Peyer's patch (tissue), 4 donors: Measurements from ENCODE around the gene FBN1.

Experiments
- POLR2A ChIP-seq, 2 donors: fragments of 450-650 bp; IDR thresholded peaks; one replicate each; pipeline ENCODE4 v1.5.1; 2017; ENCODE audit warnings: antibody characterized with exemption in 2 of 2, mild to moderate bottlenecking in 2 of 2, moderate library complexity in 2 of 2
- TF ChIP-seq, protein P1 (sequence below), 6 experiments: fragments of 450-650 bp in 4 of 6; fragments of 200-600 bp in 2 of 6; sonication (generic) in 1 of 6; IDR thresholded peaks; one replicate each; pipeline ENCODE4 v1.5.1; 2017 to 2019; ENCODE audit warnings: antibody characterized with exemption in 6 of 6, mild to moderate bottlenecking in 3 of 6, moderate library complexity in 1 of 6

DNA sequence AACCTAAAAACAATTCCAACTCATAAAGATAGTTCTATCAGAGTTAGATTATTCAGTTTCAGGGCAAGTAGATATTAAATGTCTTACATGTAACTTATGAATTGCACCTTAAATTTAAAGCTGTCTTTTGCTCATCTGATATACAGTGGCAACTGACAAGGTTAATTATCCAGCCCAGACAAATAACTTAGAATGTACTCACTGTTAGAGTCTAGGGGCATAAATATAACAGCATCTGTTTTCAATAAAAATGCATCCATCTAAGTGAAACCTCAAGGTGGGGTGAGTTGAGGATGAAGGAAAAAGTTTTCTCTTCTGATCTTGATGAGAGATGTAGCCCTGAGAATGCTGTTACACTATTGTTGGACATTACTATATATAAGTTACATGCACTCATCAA lies 112.6 kb downstream of the FBN1 start:
- TF ChIP-seq, protein P1, sequence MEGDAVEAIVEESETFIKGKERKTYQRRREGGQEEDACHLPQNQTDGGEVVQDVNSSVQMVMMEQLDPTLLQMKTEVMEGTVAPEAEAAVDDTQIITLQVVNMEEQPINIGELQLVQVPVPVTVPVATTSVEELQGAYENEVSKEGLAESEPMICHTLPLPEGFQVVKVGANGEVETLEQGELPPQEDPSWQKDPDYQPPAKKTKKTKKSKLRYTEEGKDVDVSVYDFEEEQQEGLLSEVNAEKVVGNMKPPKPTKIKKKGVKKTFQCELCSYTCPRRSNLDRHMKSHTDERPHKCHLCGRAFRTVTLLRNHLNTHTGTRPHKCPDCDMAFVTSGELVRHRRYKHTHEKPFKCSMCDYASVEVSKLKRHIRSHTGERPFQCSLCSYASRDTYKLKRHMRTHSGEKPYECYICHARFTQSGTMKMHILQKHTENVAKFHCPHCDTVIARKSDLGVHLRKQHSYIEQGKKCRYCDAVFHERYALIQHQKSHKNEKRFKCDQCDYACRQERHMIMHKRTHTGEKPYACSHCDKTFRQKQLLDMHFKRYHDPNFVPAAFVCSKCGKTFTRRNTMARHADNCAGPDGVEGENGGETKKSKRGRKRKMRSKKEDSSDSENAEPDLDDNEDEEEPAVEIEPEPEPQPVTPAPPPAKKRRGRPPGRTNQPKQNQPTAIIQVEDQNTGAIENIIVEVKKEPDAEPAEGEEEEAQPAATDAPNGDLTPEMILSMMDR (IDR thresholded peaks at IDR 0.05): no peak
- TF ChIP-seq POLR2A (IDR thresholded peaks at IDR 0.05): no peak
